Testis (tissue), 3 donors: ENCODE measurements around the gene FBXL17. TPM values are rescaled to one million over a fixed set of nuclear protein-coding genes. Genes with fewer than 3 reads are reported as not detected.

Source experiments
- DNase-seq: peaks from one replicate; pipeline ENCODE4 v3.0.0-alpha.2; 2019
- H3K27ac ChIP-seq, 2 donors: fragments of 200-600 bp; sonication (generic); one replicate each; pipeline ENCODE4 v1.5.1; 2019
- H3K27me3 ChIP-seq: fragments of 200-600 bp; sonication (generic); one replicate; pipeline ENCODE4 v1.5.1; 2019
- H3K36me3 ChIP-seq: fragments of 200-600 bp; sonication (generic); one replicate; pipeline ENCODE4 v1.5.1; 2017; ENCODE audit warnings: low read depth; ENCODE audit errors: missing control alignments
- H3K4me1 ChIP-seq: fragments of 200-600 bp; sonication (generic); one replicate; pipeline ENCODE4 v1.5.1; 2019
- H3K4me3 ChIP-seq, 2 donors: fragments of 200-600 bp; sonication (generic); one replicate each; pipeline ENCODE4 v1.5.1; 2017 to 2019
- H3K9me3 ChIP-seq: fragments of 200-600 bp; sonication (generic); one replicate; pipeline ENCODE4 v1.5.1; 2017
- CTCF ChIP-seq, 3 experiments: fragments of 450-650 bp in 2 of 3; fragments of 200-600 bp in 1 of 3; sonication (generic) in 1 of 3; IDR thresholded peaks; one replicate each; pipeline ENCODE4 v1.5.1; 2016 to 2019; ENCODE audit warnings: antibody characterized with exemption in 3 of 3, mild to moderate bottlenecking in 2 of 3, moderate library complexity in 1 of 3
- POLR2A ChIP-seq: fragments of 450-650 bp; IDR thresholded peaks from one replicate; pipeline ENCODE4 v1.6.1; 2017; ENCODE audit warnings: antibody characterized with exemption, mild to moderate bottlenecking, moderate library complexity
- WGBS, 2 donors: methylation state at CpG; one replicate each; pipeline ENCODE4 v1.1.5; 2018; 5-methylcytosine and 5-hydroxymethylcytosine counted together
- intact Hi-C: fragments of 100-400 bp; cut with DNase I; formaldehyde crosslinking; loops from one replicate; pipeline ENCODE4 v1.15.1; 2023; ENCODE audit warnings: low total_unique reads
- polyA plus RNA-seq: library from polyadenylated mRNA; stranded (reverse); fragments of 350-450 nt; fragmentation: Illumina TruSeq; extraction: RNeasy Lipid Tissue Mini Kit (QIAGEN cat#74804); gene quantifications from one replicate; pipeline ENCODE4 v1.2.3, GENCODE V29; 2014; ENCODE audit warnings: low read depth, low replicate concordance; ENCODE audit not compliant: insufficient read depth
- total RNA-seq, 2 donors: library from RNA; depleted of rRNA; stranded (reverse); fragments of >200 nt; gene quantifications; one replicate each; pipeline ENCODE4 v1.2.3, GENCODE V29; 2016

The FBXL17 gene
- total and polyA plus RNA-seq, 3 donors from 2014 or later: 20.7 to 25.1 (median 22.6) TPM

GRCh38 chr5:107951309-107951708, 430.6 kb downstream of the FBXL17 start:
- TF ChIP-seq CTCF (IDR thresholded peaks at IDR 0.05): no peak
- TF ChIP-seq POLR2A: no peak
- H3K4me1 ChIP-seq: no peaks in the 10 kb centered on the region
- DNase-seq: no peak
- H3K9me3 ChIP-seq: no peaks in the 10 kb centered on the region
- H3K4me3 ChIP-seq: no peak overlapping the region
- no peaks in the 10 kb centered on the region for H3K27me3 ChIP-seq
- no peak overlapping the region for H3K27ac ChIP-seq
- 69 to 81% methylated on average over 3 of the region's 3 CpGs for WGBS, 2 donors
- H3K36me3 ChIP-seq: no peaks in the 10 kb centered on the region
- intact Hi-C loops: no loop called here

DNA sequence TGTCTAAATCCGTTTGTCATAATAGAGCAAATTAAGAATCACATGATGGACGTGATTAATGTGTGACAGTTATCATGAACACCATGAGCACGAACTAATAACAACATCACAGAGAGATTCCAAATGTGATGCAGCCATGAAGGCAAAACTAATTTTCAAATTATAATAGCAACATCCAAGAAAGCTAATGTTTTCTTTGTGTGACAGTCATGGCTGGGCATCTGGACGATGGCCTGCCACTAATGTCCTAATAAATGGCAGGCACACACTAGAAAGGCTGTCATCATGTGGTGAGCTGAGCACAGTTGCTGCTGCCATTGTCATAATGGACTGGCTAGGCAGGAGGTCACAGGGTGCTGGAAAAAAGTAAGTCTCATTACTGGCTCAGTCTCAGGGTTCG, 431.1 kb downstream of the FBXL17 start:
- TF ChIP-seq CTCF (IDR thresholded peaks at IDR 0.05): no peak
- TF ChIP-seq POLR2A: no peak

DNA sequence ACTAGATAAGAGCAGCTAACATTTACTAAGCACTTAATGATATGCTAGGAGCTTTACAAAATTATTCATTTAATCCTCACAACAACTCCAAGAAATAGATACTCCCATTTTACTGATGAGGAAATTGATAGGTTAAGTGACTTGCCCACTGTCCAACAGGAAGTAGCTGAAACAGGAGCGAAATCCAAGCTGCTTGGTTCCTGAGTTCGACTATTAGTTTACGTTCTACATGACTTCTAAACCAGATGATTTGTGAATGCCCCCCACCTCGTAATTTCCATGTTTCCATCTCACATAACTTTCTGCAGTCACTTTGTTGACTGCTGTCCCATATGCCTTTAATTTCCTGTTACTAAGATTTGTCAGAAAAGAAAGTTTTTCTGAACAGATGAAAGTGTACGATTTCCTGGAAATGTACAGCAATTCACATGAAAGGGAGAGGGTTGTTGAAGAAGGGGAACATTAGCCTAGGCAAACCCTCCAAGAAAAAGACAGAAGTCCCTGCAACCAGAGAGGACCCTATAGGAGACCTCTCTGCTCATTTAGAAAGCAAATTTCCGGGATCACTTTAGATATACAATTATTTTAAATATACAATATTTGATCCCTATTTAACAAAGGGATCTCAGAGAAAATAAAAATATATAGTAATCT, 432.1 kb downstream of the FBXL17 start:
- TF ChIP-seq CTCF (IDR thresholded peaks at IDR 0.05): no peak
- TF ChIP-seq POLR2A: no peak
- intact Hi-C loops: no loop called here
- Histone ChIP-seq H3K9me3 (no peaks in the 10 kb centered on the region), H3K4me1 (no peaks in the 10 kb centered on the region), H3K27ac (no peak overlapping the region), H3K4me3 (no peak overlapping the region), H3K27me3 (no peaks in the 10 kb centered on the region), H3K36me3 (no peaks in the 10 kb centered on the region)
- WGBS, 2 donors: 87 to 95% methylated on average over 6 of the region's 6 CpGs
- no peak for DNase-seq

More for the DNA sequence above, 431.1 kb downstream of the FBXL17 start:
- H3K9me3 ChIP-seq: no peaks in the 10 kb centered on the region
- no peak for DNase-seq
- H3K4me3 ChIP-seq: no peak overlapping the region
- 92 to 98% methylated on average over 5 of the region's 5 CpGs for WGBS, 2 donors
- H3K4me1 ChIP-seq: no peaks in the 10 kb centered on the region
- H3K27ac ChIP-seq: no peak overlapping the region
- intact Hi-C loops: no loop called here
- no peaks in the 10 kb centered on the region for H3K36me3 ChIP-seq
- no peaks in the 10 kb centered on the region for H3K27me3 ChIP-seq

- WGBS, 2 donors: 81 to 97% methylated on average over 1 of the region's 1 CpG
- no peak for TF ChIP-seq POLR2A
- no peak for TF ChIP-seq CTCF (IDR thresholded peaks at IDR 0.05)
These were observed 433.5 kb downstream of the FBXL17 start for GRCh38 chr5:107948377-107948776.

DNA sequence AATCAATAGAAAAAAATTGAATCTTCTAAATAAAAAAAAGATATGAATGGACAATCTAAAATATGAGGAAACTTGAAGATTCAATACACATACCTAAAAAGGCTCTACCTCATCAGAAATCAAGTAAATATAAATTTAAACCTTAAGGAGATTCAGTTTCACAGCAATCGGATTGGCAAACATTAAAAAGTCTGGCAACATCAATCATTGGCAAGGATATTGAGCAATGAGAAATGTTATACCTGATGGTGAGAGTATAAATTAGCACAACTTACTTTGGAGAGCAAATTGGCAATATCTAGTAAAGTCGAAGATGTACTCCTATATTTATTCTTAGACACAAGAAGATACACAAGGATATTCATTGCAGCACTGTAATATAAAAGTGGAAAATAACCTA, 436.8 kb downstream of the FBXL17 start:
- WGBS, 2 donors: 94 to 96% methylated on average over 2 of the region's 2 CpGs
- H3K9me3 ChIP-seq: no peaks in the 10 kb centered on the region
- no peak overlapping the region for H3K27ac ChIP-seq
- no peak overlapping the region for H3K4me3 ChIP-seq
- H3K36me3 ChIP-seq: no peaks in the 10 kb centered on the region
- no peaks in the 10 kb centered on the region for H3K27me3 ChIP-seq
- no peak for DNase-seq
- intact Hi-C loops: no loop called here
- no peaks in the 10 kb centered on the region for H3K4me1 ChIP-seq
- TF ChIP-seq POLR2A: no peak
- TF ChIP-seq CTCF (IDR thresholded peaks at IDR 0.05): no peak

More at GRCh38 chr5:107948377-107948776, 433.5 kb downstream of the FBXL17 start:
- no peaks in the 10 kb centered on the region for H3K9me3 ChIP-seq
- no peaks in the 10 kb centered on the region for H3K4me1 ChIP-seq
- no peak overlapping the region for H3K4me3 ChIP-seq
- no peaks in the 10 kb centered on the region for H3K36me3 ChIP-seq
- no peak for DNase-seq
- intact Hi-C loops: no loop called here
- no peak overlapping the region for H3K27ac ChIP-seq
- H3K27me3 ChIP-seq: no peaks in the 10 kb centered on the region
